ENCODE data around the gene PSMA6.

Gene PSMA6

DNA sequence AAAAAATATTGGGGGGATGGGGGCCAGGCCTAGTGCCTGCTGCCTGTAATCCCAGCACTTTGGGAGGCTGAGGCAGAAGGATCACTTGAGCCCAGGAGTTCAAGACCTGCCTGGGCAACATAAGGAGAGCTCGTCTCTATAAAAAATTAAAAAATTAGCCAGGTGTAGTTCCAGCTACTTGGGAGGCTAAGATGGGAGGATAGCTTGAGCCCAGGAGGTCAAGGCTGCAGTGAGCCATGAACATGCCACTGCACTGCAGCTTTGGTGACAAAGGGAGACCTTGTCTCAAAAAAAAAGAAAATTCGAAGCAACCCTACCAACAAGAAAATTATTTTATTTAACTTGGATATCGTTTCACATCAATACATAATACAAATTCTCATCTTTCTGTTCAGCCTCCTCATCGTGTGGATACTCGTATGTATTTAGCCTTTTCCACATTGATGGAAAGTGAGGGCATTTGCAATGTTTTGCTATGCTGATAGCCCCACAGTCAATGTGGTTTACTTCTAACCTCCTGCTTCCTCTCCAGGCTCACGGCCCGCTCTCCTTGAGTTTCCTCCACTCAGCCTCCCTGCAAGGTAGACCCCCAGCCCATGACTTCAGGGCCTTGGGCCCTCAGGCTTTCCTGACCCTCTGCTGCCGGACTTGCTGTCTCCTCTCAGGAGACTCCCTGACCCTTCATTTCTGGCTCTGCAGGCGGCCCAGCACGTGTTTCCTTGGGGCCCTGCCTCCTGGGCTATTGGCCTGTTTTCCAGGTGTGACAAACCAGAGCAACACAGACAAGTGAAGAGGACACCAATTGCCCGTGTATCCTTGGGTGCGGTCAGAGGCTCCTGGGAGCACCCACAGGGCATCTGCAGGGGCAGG lies 57.5 kb downstream of the PSMA6 start:
- Histone ChIP-seq H3K4me1 (ENCODE audit: low read length) (no peaks in the 10 kb centered on the region), H3K9me2 (replicated peaks; ENCODE audit: insufficient read depth, low read length) (no peaks in the 10 kb centered on the region), H3K9ac (ENCODE audit: low read length) (no peak overlapping the region), H3K36me3 (replicated peaks; ENCODE audit: insufficient read depth, low read length) (no peaks in the 10 kb centered on the region), H3K4me3 (ENCODE audit: low read length) (no peak overlapping the region), H3K79me2 (ENCODE audit: low read length) (no peaks in the 10 kb centered on the region), H3K27me3 (replicated peaks; ENCODE audit: insufficient read depth, low read length) (no peaks in the 10 kb centered on the region), H3F3A (ENCODE audit: insufficient read depth, low read length) (no peaks in the 10 kb centered on the region), H3K4me2 (ENCODE audit: low read depth, low read length) (no peak overlapping the region), H2AFZ (ENCODE audit: low read length) (no peak overlapping the region), H4K20me1 (ENCODE audit: insufficient read depth, low read length) (no peaks in the 10 kb centered on the region), H3K27ac (ENCODE audit: low read length) (no peak overlapping the region), H3K9me3 (replicated peaks; ENCODE audit: insufficient read depth, low read length) (no peaks in the 10 kb centered on the region)
- TF ChIP-seq EZH2 (optimal IDR thresholded peaks at IDR 0.05; ENCODE audit: low read depth, low read length) (no peak), EZH2phosphoT487 (IDR thresholded peaks at IDR 0.05; ENCODE audit: low read length) (no peak), CTCF (IDR thresholded peaks at IDR 0.05; ENCODE audit: low read length) (no peak)
- DNase-seq, result no peak

GRCh38 chr14:35351497-35351896 lies 59.3 kb downstream of the PSMA6 start:
- H3K4me1 ChIP-seq (ENCODE audit: low read length), result no peaks in the 10 kb centered on the region
- no peaks in the 10 kb centered on the region for H4K20me1 ChIP-seq (ENCODE audit: insufficient read depth, low read length)
- H3K9me3 ChIP-seq (replicated peaks; ENCODE audit: insufficient read depth, low read length), result no peaks in the 10 kb centered on the region
- no peak for TF ChIP-seq EZH2phosphoT487 (IDR thresholded peaks at IDR 0.05; ENCODE audit: low read length)
- TF ChIP-seq EZH2 (optimal IDR thresholded peaks at IDR 0.05; ENCODE audit: low read depth, low read length), result no peak
- TF ChIP-seq CTCF (IDR thresholded peaks at IDR 0.05; ENCODE audit: low read length), result no peak
- H2AFZ ChIP-seq (ENCODE audit: low read length), result no peak overlapping the region
- no peak overlapping the region for H3K27ac ChIP-seq (ENCODE audit: low read length)
- DNase-seq, result no peak
- no peaks in the 10 kb centered on the region for H3F3A ChIP-seq (ENCODE audit: insufficient read depth, low read length)
- no peak overlapping the region for H3K9ac ChIP-seq (ENCODE audit: low read length)
- no peak overlapping the region for H3K4me3 ChIP-seq (ENCODE audit: low read length)
- H3K27me3 ChIP-seq (replicated peaks; ENCODE audit: insufficient read depth, low read length), result no peaks in the 10 kb centered on the region
- H3K4me2 ChIP-seq (ENCODE audit: low read depth, low read length), result no peak overlapping the region
- no peaks in the 10 kb centered on the region for H3K9me2 ChIP-seq (replicated peaks; ENCODE audit: insufficient read depth, low read length)
- no peaks in the 10 kb centered on the region for H3K36me3 ChIP-seq (replicated peaks; ENCODE audit: insufficient read depth, low read length)
- no peaks in the 10 kb centered on the region for H3K79me2 ChIP-seq (ENCODE audit: low read length)

DNA sequence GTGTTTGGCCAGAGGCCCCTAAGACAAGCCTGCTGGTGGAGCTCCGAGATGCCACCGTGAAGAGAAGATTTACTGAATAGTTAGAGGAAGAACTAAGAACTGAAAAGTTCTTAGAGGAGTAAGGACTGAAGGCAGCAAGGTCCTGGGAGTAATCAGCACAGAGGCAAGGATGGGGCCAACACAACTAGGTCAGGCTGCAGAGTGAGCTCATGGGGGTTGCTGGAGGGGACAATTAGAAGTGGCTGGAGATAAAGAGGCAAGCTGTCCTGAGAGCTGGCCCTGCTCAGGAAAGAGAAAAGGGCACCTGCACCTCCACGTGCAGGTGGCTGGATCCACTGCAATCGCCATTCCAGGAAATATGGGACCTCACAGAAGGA lies 59.7 kb downstream of the PSMA6 start:
- H4K20me1 ChIP-seq (ENCODE audit: insufficient read depth, low read length), result no peaks in the 10 kb centered on the region
- TF ChIP-seq EZH2phosphoT487 (IDR thresholded peaks at IDR 0.05; ENCODE audit: low read length), result no peak
- TF ChIP-seq EZH2 (optimal IDR thresholded peaks at IDR 0.05; ENCODE audit: low read depth, low read length), result no peak
- no peak for TF ChIP-seq CTCF (IDR thresholded peaks at IDR 0.05; ENCODE audit: low read length)
- H3K9me3 ChIP-seq (replicated peaks; ENCODE audit: insufficient read depth, low read length), result no peaks in the 10 kb centered on the region
- H3K27ac ChIP-seq (ENCODE audit: low read length), result no peak overlapping the region
- DNase-seq, result no peak
- H3F3A ChIP-seq (ENCODE audit: insufficient read depth, low read length), result no peaks in the 10 kb centered on the region
- H3K9ac ChIP-seq (ENCODE audit: low read length), result no peak overlapping the region
- no peaks in the 10 kb centered on the region for H3K27me3 ChIP-seq (replicated peaks; ENCODE audit: insufficient read depth, low read length)
- no peaks in the 10 kb centered on the region for H3K36me3 ChIP-seq (replicated peaks; ENCODE audit: insufficient read depth, low read length)
- no peaks in the 10 kb centered on the region for H3K4me1 ChIP-seq (ENCODE audit: low read length)
- H3K4me2 ChIP-seq (ENCODE audit: low read depth, low read length), result no peak overlapping the region
- no peaks in the 10 kb centered on the region for H3K79me2 ChIP-seq (ENCODE audit: low read length)
- H3K4me3 ChIP-seq (ENCODE audit: low read length), result no peak overlapping the region
- no peak overlapping the region for H2AFZ ChIP-seq (ENCODE audit: low read length)
- no peaks in the 10 kb centered on the region for H3K9me2 ChIP-seq (replicated peaks; ENCODE audit: insufficient read depth, low read length)

All from MM.1S (cell line).